GM12864 (cell line): ENCODE measurements around the gene CERS6.

Source experiments
- DNase-seq: peaks from one replicate; pipeline ENCODE4 v3.0.0-alpha.2; 2011; ENCODE audit warnings: low read depth
- H3K4me3 ChIP-seq: 2 replicates; pipeline ENCODE4 v1.5.1; 2011; ENCODE audit warnings: mild to moderate bottlenecking, low read depth, low read length, control low read depth
- TF ChIP-seq, protein P1 (sequence below): IDR thresholded peaks from 2 replicates; pipeline ENCODE4 v1.5.1; 2011; ENCODE audit warnings: low read depth, mild to moderate bottlenecking, moderate library complexity, low read length, control low read depth, inconsistent platforms; ENCODE audit errors: missing control alignments

Gene CERS6

DNA sequence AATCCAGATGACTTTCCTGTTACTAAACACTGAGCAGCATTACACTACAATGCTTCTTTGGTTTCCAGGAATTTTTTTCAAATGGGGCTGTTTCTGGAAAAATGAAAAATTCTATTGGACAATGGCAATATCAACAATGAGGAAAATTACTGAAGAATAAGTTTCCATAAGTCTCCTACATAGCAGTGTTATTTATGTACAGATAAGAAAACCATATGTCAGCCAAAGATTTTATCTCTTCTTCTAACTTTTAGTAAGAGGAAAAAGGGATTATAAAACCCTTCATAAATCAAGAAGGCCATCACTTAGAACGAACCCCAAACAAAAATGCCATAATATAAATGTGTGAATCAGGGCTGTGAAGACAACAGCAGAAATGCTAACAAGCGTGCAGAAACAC is 314.7 kb downstream of the CERS6 start:
- no peak overlapping the region for H3K4me3 ChIP-seq
- no peak for DNase-seq
- TF ChIP-seq, protein P1, sequence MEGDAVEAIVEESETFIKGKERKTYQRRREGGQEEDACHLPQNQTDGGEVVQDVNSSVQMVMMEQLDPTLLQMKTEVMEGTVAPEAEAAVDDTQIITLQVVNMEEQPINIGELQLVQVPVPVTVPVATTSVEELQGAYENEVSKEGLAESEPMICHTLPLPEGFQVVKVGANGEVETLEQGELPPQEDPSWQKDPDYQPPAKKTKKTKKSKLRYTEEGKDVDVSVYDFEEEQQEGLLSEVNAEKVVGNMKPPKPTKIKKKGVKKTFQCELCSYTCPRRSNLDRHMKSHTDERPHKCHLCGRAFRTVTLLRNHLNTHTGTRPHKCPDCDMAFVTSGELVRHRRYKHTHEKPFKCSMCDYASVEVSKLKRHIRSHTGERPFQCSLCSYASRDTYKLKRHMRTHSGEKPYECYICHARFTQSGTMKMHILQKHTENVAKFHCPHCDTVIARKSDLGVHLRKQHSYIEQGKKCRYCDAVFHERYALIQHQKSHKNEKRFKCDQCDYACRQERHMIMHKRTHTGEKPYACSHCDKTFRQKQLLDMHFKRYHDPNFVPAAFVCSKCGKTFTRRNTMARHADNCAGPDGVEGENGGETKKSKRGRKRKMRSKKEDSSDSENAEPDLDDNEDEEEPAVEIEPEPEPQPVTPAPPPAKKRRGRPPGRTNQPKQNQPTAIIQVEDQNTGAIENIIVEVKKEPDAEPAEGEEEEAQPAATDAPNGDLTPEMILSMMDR: no peak

DNA sequence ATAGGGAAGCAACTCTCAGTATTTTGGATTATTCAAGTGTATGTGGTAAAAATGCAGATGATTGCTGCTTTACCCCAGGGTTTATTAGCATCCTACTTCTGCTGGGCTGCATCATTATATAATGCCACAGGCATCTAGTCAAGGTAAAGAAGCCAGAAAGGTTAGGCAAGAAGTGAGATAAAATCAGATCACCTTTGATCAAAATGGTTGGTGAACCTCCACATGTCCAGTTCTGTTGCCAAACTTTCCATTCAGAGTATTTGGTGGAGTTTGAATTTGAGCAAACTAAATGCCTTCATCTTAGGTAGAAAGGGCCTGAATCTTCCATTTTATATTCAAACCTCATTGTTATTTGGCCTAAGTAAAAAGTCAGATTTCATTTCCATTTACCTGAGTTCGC is 316.6 kb downstream of the CERS6 start:
- no peak overlapping the region for H3K4me3 ChIP-seq
- no peak for DNase-seq
- TF ChIP-seq, protein P1: no peak

DNA sequence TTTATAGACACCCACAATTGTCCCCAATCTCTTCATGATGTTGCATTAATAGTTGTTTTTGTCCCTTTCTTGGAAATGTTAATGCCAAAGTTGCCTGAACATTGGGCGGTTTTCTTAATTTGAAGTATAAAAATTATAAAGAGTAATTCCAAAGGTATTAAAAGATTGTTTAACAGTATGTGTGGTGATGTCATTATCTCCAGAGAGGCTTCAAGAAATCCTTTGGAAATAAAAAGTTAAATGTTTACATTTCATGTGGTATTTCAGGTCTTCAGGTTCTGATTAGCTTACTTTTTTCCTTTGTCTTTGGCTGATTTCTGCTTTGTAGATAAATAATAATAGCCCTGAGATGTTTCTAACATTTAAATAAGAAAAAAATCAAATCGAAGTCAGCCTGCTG is 317.1 kb downstream of the CERS6 start:
- no peak overlapping the region for H3K4me3 ChIP-seq
- DNase-seq: no peak
- TF ChIP-seq, protein P1: no peak

DNA sequence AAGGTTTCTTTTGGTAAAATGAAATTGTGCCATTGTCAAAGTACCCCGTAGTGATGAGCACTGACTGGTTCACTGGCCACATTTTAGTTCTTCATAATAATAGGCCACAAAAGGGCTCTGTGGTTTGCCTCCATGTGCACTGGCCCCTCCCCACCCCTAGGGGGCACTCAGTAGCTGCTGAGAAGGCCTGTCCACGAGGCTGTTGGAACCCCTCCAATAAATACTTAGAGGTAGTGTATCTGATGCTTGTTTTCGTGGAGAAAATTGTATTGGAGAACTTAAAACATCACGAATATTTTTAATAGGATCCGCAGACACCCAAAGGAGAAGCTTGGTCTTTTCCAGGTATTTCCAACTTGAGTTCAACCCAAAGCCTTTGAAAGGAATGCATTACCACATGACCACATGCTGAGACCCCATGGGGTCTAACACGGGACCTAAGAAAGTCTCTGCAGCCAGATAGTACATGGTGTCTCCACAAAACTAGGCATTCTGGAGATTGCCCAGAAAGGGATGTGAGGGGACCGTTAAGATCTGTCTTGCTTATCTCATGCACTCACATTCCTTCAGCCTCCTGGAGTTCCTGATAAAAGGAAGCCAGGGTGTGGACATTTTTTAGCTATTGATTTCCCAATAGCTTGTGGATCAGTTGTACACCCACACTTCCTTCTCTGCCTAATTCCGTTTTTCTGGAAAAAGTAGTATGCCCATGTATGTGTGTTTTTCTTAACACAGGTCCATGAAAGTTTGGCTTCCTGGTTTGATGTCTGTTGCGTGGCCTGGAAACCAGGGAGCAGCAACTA is 317.8 kb downstream of the CERS6 start:
- DNase-seq: no peak
- no peak overlapping the region for H3K4me3 ChIP-seq
- TF ChIP-seq, protein P1: peak; percentile 80

DNA sequence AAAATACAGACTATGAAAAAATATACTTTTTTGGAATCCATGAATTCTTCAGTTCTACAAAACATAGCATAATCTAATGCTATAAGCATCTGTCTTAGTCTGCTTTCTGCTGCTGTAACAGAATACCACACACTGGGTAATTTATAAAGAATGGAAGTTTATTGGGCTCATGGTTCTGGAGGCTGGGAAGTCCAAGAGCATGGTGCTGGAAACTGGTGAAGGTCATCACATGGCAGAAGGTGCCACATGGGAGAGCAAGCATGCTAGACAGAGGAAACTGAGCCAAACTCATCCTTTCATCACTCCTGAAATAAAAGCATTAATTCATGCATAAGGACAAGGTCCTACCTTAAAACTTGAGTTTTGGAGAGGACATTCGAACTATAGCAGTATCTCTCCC is 319.8 kb downstream of the CERS6 start:
- H3K4me3 ChIP-seq: no peak overlapping the region
- no peak for DNase-seq
- TF ChIP-seq, protein P1: no peak

DNA sequence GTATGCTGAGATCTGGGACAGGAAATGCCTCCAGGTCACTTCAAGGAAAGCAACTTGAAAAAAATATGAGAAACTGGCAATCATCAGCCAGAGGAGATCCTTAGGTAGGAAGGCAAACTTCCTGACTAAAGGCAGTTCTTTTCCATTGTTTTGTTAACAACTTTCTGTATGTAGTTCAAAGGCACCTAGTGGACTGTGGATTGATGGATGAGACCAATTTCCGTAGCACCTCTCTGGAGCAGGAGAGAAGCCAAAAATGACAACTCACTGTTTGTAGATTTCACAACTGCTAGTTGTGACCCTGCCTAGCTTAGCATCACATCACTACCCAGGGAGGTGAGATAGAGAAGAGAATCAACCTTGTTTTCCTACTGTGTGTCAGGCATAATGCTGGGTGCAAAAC is 324.6 kb downstream of the CERS6 start:
- TF ChIP-seq, protein P1: no peak
- no peak for DNase-seq
- H3K4me3 ChIP-seq: no peak overlapping the region

DNA sequence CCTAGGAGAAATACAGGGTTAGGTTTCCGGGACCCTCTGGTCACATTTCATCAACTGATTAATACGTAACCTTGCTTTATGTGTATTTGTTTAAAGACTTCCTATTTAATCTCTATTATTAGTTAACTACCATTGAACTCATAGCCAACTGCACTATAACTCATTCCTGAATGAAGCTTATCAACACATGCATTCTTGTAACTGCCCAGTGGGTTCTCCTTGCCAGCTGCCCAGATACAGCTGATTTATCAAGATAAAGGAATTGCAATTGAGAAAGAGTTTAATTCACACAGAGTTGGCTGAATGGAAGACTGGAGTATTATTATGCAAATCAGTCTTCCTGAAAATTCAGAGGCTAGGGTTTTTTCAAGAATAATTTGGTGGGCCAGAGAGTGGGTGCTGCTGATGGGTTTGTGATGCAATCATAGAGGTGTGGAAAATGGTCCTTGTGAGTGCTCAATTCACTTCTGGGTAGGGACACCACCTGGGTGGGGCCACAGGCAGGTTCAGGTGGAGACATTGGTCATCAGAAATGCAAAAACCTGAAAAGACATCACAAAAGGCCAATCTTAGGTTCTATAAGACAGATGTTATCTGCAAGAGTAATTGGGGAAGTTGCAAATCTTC is 325.2 kb downstream of the CERS6 start:
- TF ChIP-seq, protein P1: no peak
- no peak for DNase-seq
- no peak overlapping the region for H3K4me3 ChIP-seq
